Endothelial cell of umbilical vein (primary cell): Measurements from ENCODE around the gene KANSL1L. TPM values are rescaled to one million over a fixed set of nuclear protein-coding genes. Genes with fewer than 3 reads are reported as not detected.

Experiments used
- BruUV-seq: library from RNA; stranded (reverse); fragments of 400-500 nt; replicated peaks from 2 replicates; lab custom pipeline; 2021; lab: Mats Ljungman, UMichigan
- CTCF ChIA-PET: fragments of 300-600, 350-600 bp; sonication (Branson Sonifier 250); formaldehyde crosslinking; loops from one replicate; lab custom pipeline; 2021; ENCODE audit warnings: antibody characterized with exemption, inconsistent platforms; lab: Charles Lee
- POLR2A ChIA-PET: fragments of 300-600, 350-600 bp; sonication (Branson Sonifier 250); formaldehyde crosslinking; loops from one replicate; lab custom pipeline; 2021; ENCODE audit warnings: antibody characterized with exemption, inconsistent platforms; lab: Charles Lee
- DNase-seq: peaks from one replicate; pipeline ENCODE4 v3.0.0-alpha.2; 2011; ENCODE audit warnings: low read depth, low spot score
- FAIRE-seq: peaks from 2 replicates; lab custom pipeline; 2011; peaks lifted over from hg19 to GRCh38; lab: Jason Lieb, UNC
- H2AFZ ChIP-seq: 2 replicates; pipeline ENCODE4 v1.6.0; 2012; ENCODE audit warnings: low read depth, low read length, control low read depth, inconsistent platforms
- H3K27ac ChIP-seq: 2 replicates; pipeline ENCODE4 v1.5.1; 2011; ENCODE audit warnings: low read depth, mild to moderate bottlenecking, control low read depth, low read length, moderate library complexity; ENCODE audit not compliant: insufficient read depth
- H3K27me3 ChIP-seq, 2 experiments: 2 replicates each; pipeline versions ENCODE4 v1.6.0 to v1.6.1; 2011; ENCODE audit warnings: low read length in 2 of 2, mixed read lengths in 1 of 2; ENCODE audit not compliant: control insufficient read depth in 2 of 2, insufficient read depth in 2 of 2
- H3K36me3 ChIP-seq, 2 experiments: 2 replicates in 1 of 2; 3 replicates in 1 of 2; pipeline ENCODE4 v1.5.1; 2011; ENCODE audit warnings: low read length in 2 of 2, mild to moderate bottlenecking in 1 of 2, moderate library complexity in 1 of 2; ENCODE audit not compliant: control insufficient read depth in 2 of 2, insufficient read depth in 2 of 2; ENCODE audit errors: extremely low read depth in 1 of 2
- H3K4me1 ChIP-seq: 3 replicates; pipeline ENCODE4 v1.5.1; 2011; ENCODE audit warnings: mild to moderate bottlenecking, low read length; ENCODE audit not compliant: control insufficient read depth, insufficient read depth; ENCODE audit errors: extremely low read depth
- H3K4me2 ChIP-seq: 2 replicates; pipeline ENCODE4 v1.6.1; 2011; ENCODE audit warnings: low read length, control low read depth, mixed read lengths; ENCODE audit not compliant: insufficient read depth
- H3K4me3 ChIP-seq, 3 experiments: fragments of 200-600 bp in 1 of 3; sonication (generic), shearing (Covaris generic) in 1 of 3; replicated peaks in 1 of 3; 2 replicates each; pipeline ENCODE4 v1.5.1; 2011 to 2016; ENCODE audit warnings: control low read depth in 3 of 3, low read length in 3 of 3, mild to moderate bottlenecking in 2 of 3, inconsistent platforms in 1 of 3, low read depth in 1 of 3, moderate library complexity in 1 of 3; ENCODE audit not compliant: insufficient read depth in 1 of 3
- H3K79me2 ChIP-seq: 2 replicates; pipeline ENCODE4 v1.6.0; 2012; ENCODE audit warnings: low read length, inconsistent platforms; ENCODE audit not compliant: control insufficient read depth, insufficient read depth
- H3K9ac ChIP-seq: replicated peaks from 2 replicates; pipeline ENCODE3; 2011; ENCODE audit warnings: low read length, control low read depth; ENCODE audit not compliant: insufficient read depth; ENCODE audit errors: extremely low read depth
- H3K9me1 ChIP-seq: replicated peaks from 3 replicates; pipeline ENCODE4 v1.6.0; 2011; ENCODE audit warnings: mild to moderate bottlenecking, low read length; ENCODE audit not compliant: control insufficient read depth, insufficient read depth; ENCODE audit errors: extremely low read depth
- H3K9me3 ChIP-seq: replicated peaks from 2 replicates; pipeline ENCODE4 v1.5.1; 2012; ENCODE audit warnings: low read length, inconsistent platforms; ENCODE audit not compliant: control insufficient read depth, insufficient read depth
- H4K20me1 ChIP-seq: replicated peaks from 2 replicates; pipeline ENCODE3; 2011; ENCODE audit warnings: mild to moderate bottlenecking, low read length; ENCODE audit not compliant: control insufficient read depth, insufficient read depth; ENCODE audit errors: extremely low read depth
- CTCF ChIP-seq, 2 donors: IDR thresholded peaks; 1 replicate in 1 of 2; 2 replicates in 1 of 2; pipeline ENCODE4 v1.5.1; 2011; ENCODE audit warnings: low read length in 2 of 2, mild to moderate bottlenecking in 2 of 2, moderate library complexity in 2 of 2, control low read depth in 1 of 2, inconsistent platforms in 1 of 2, low read depth in 1 of 2; ENCODE audit not compliant: insufficient read depth in 1 of 2; ENCODE audit errors: extremely low read depth in 1 of 2
- EZH2 ChIP-seq: IDR thresholded peaks from 2 replicates; pipeline ENCODE4 v1.6.1; 2012; ENCODE audit warnings: borderline replicate concordance, low read depth, mild to moderate bottlenecking, moderate library complexity, low read length, inconsistent platforms; ENCODE audit not compliant: severe bottlenecking
- FOS ChIP-seq: IDR thresholded peaks from 2 replicates; pipeline ENCODE4 v1.6.1; 2011; ENCODE audit warnings: mild to moderate bottlenecking, low read length, moderate library complexity, borderline replicate concordance; ENCODE audit not compliant: insufficient read depth
- GATA2 ChIP-seq: IDR thresholded peaks from 2 replicates; pipeline ENCODE4 v1.7.0; 2011; ENCODE audit warnings: low read depth, mild to moderate bottlenecking, moderate library complexity, mixed read lengths, low read length; ENCODE audit not compliant: insufficient read length, insufficient read depth
- JUN ChIP-seq: IDR thresholded peaks from 2 replicates; pipeline ENCODE4 v1.6.1; 2011; ENCODE audit warnings: borderline replicate concordance, low read depth; ENCODE audit not compliant: insufficient read length, insufficient read depth
- MAX ChIP-seq: IDR thresholded peaks from 2 replicates; pipeline ENCODE4 v1.6.1; 2011; ENCODE audit not compliant: insufficient read depth, insufficient read length
- MYC ChIP-seq: IDR thresholded peaks from one replicate; pipeline ENCODE4 v1.6.1; 2011; ENCODE audit warnings: mild to moderate bottlenecking, low read depth, low read length
- POLR2A ChIP-seq: IDR thresholded peaks from 2 replicates; pipeline ENCODE4 v1.6.1; 2012; ENCODE audit warnings: low read depth, mild to moderate bottlenecking, control low read depth, low read length
- POLR2AphosphoS5 ChIP-seq: IDR thresholded peaks from 2 replicates; pipeline ENCODE4 v1.6.1; 2012; ENCODE audit warnings: low read depth, mild to moderate bottlenecking, control low read depth, low read length, moderate library complexity; ENCODE audit not compliant: insufficient read depth
- dilution Hi-C: fragments of 300-500 bp; cut with MboI; formaldehyde crosslinking; loops from one replicate; pipeline ENCODE4 v1.15.0; 2019; ENCODE audit warnings: low sequenced_read_pairs; ENCODE audit not compliant: extremely low pct_ligation_motif_present
- intact Hi-C: fragments of 100-400 bp; cut with micrococcal nuclease; formaldehyde crosslinking; loops from one replicate; pipeline ENCODE4 v1.10.0; 2022
- polyA plus RNA-seq, 4 experiments: library from polyadenylated mRNA; depleted of rRNA in 3 of 4; stranded (reverse) in 3 of 4; unstranded in 1 of 4; fragments of >200 nt; gene quantifications; 2 replicates each; pipeline versions ENCODE4 v1.2.1 to v1.2.3, GENCODE V29; 2011 to 2012; ENCODE audit warnings: missing spikeins in 1 of 4
- total RNA-seq: library from RNA; stranded (reverse); gene quantifications from 2 replicates; pipeline ENCODE4 v1.2.3, GENCODE V29; 2021

The KANSL1L gene
- total and polyA plus RNA-seq, 2 donors (not counting 3 experiments of a cell fraction or from before 2014, with no cell fraction given): 4.3 to 14.0 TPM

GRCh38 chr2:210063306-210063705, 107.9 kb downstream of the KANSL1L start:
- no TSS peak for BruUV-seq
- dilution Hi-C loops: no loop called here

GRCh38 chr2:210055825-210056224, 115.4 kb downstream of the KANSL1L start:
- Histone ChIP-seq H3K4me2 (no peak overlapping the region), H2AFZ (no peak overlapping the region), H3K9ac (no peak overlapping the region), H3K27ac (no peak overlapping the region), H3K4me3 (no peak overlapping the region), H4K20me1 (no peaks in the 10 kb centered on the region), H3K27me3 (no peaks in the 10 kb centered on the region), H3K9me3 (no peaks in the 10 kb centered on the region), H3K9me1 (no peaks in the 10 kb centered on the region), H3K36me3 (no peaks in the 10 kb centered on the region), H3K4me1 (no peaks in the 10 kb centered on the region), H3K79me2 (no peaks in the 10 kb centered on the region)
- POLR2A ChIA-PET: no interaction called here
- FAIRE-seq (no peak), DNase-seq (no peak)
- intact Hi-C loops (no loop called here), dilution Hi-C loops (no loop called here)
- CTCF ChIA-PET: no interaction called here
- BruUV-seq: no TSS peak
- no peak for TF ChIP-seq EZH2
- no peak for TF ChIP-seq FOS
- TF ChIP-seq CTCF (IDR thresholded peaks at IDR 0.05; ENCODE audit: extremely low read depth in 1 of 2, insufficient read depth in 1 of 2, low read depth in 1 of 2, low read length in 2 of 2): no peak
- no peak for TF ChIP-seq JUN
- no peak for TF ChIP-seq POLR2A
- TF ChIP-seq GATA2: no peak
- TF ChIP-seq MAX: no peak
- TF ChIP-seq POLR2AphosphoS5: no peak
- TF ChIP-seq MYC: no peak

More at GRCh38 chr2:210063306-210063705, 107.9 kb downstream of the KANSL1L start:
- no peaks in the 10 kb centered on the region for H4K20me1 ChIP-seq
- H2AFZ ChIP-seq: no peak overlapping the region
- H3K4me2 ChIP-seq: no peak overlapping the region
- no peak for DNase-seq
- H3K27me3 ChIP-seq: no peaks in the 10 kb centered on the region
- no peak for FAIRE-seq
- no peaks in the 10 kb centered on the region for H3K9me3 ChIP-seq
- no peaks in the 10 kb centered on the region for H3K79me2 ChIP-seq
- no peaks in the 10 kb centered on the region for H3K4me1 ChIP-seq
- no peaks in the 10 kb centered on the region for H3K9me1 ChIP-seq
- CTCF ChIA-PET: interaction anchor here (3.1 kb wide), 1 partner anchor 10 kb away, joined by 9 read pairs; no protein-coding TSS in a partner anchor
- TF ChIP-seq POLR2A: no peak
- no peak for TF ChIP-seq GATA2
- intact Hi-C loops: no loop called here
- POLR2A ChIA-PET: no interaction called here
- no peak overlapping the region for H3K27ac ChIP-seq
- H3K4me3 ChIP-seq: no peak overlapping the region
- H3K9ac ChIP-seq: no peak overlapping the region
- H3K36me3 ChIP-seq: no peaks in the 10 kb centered on the region
